Measurements from ENCODE around the gene TMEM164. TPM values are rescaled to one million over a fixed set of nuclear protein-coding genes. Genes with fewer than 3 reads are reported as not detected.

TMEM164 gene
- total RNA-seq (2022; extraction: Qiagen RNA extraction; ENCODE audit: low read depth) = 40.8 to 53.1 TPM (median 41.7 TPM) in 5 replicates

GRCh38 chrX:110002300-110003166, at the start of gene TMEM164:
TSS of gene TMEM164 (plus strand) at chrX:110003114. CDS start at chrX:110003775, 661 bp downstream.

Data from A549 treated with CpdA at 1 μM for 4 hours (cell line).